Measurements from ENCODE around the gene DTNA. TPM values are rescaled to one million over a fixed set of nuclear protein-coding genes. Genes with fewer than 3 reads are reported as not detected.

DTNA gene
- total and polyA plus RNA-seq, 5 donors from 2014 or later = not detected

DNA sequence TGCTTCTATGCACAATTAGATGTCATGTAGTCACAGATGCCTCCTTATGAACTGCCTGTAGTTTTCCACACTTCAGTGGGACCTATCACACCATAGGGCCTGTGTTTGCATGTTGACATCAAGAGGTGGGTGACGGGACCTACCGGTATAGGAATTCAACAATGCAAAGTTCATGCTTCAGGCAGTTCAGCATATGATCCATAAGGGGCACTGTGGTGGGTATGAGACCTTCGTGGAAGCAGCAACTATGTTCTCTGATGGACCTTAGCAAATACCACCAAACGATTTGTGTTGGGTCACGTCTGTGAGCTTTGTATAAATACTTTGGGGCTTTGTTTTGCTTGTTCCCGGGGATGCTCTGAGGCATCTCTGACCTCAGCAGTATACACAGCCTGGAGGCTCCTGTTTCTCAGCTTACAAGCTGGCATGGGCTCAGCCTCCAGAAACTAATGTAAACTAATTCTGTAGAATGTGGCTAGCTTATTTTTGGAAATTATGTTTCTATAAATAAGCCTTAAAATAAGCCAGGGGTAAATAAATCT is 111.6 kb downstream of the DTNA start:
- H3K4me1 Mint-ChIP-seq = no peaks in the 10 kb centered on the region
- no peaks in the 10 kb centered on the region for H3K36me3 Mint-ChIP-seq
- H3K27me3 Mint-ChIP-seq = peaks cover 6% of the 10 kb centered on the region
- Histone ChIP-seq H3K27ac (ENCODE audit: insufficient read depth, low read length, poor library complexity, severe bottlenecking) (no peak overlapping the region), H3K4me3 (ENCODE audit: low read depth, low read length) (no peak overlapping the region), H3K9me3 (ENCODE audit: control insufficient read depth in 2 of 2, low read length in 2 of 2) (no peaks in the 10 kb centered on the region), H3K4me1 (ENCODE audit: control insufficient read depth, insufficient read depth, low read length, poor library complexity, severe bottlenecking) (no peaks in the 10 kb centered on the region), H3K36me3 (ENCODE audit: control insufficient read depth, insufficient read depth, low read length) (no peaks in the 10 kb centered on the region), H3K27me3 (ENCODE audit: control insufficient read depth, insufficient read depth, low read length) (no peaks in the 10 kb centered on the region)
- H3K4me3 Mint-ChIP-seq = no peak overlapping the region
- H3K27ac Mint-ChIP-seq = no peak overlapping the region
- no peak for ATAC-seq (ENCODE audit: low read depth in 2 of 2)
- peaks cover 0 to 2% (median 0%) of the 10 kb centered on the region in 7 donors for H3K9me3 Mint-ChIP-seq
- no peak for DNase-seq

DNA sequence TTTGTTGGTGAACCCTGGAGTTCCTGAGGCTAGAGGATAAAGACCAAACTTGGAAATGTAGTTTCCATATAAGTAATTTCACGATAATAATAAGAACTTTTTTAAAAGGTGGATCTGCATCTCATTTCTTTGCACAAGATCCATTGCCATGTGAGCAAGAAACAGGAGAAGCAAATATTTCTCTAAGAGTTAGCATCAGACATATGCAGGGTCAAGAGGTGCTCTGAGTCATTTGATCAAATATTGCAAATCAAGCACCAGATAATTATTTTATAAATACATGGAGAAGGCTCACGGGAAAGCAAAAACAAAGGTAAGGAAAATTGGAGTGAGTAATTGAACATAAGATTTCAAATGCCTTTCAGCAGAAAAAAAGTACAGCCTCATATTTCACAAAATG is 118.0 kb downstream of the DTNA start:
- Mint-ChIP-seq H3K36me3 (no peaks in the 10 kb centered on the region), H3K4me3 (no peak overlapping the region), H3K9me3 (peaks cover 0 to 2% (median 0%) of the 10 kb centered on the region in 7 donors), H3K27me3 (peaks cover 10% of the 10 kb centered on the region), H3K27ac (no peak overlapping the region), H3K4me1 (no peaks in the 10 kb centered on the region)
- Histone ChIP-seq H3K4me1 (ENCODE audit: control insufficient read depth, insufficient read depth, low read length, poor library complexity, severe bottlenecking) (no peaks in the 10 kb centered on the region), H3K36me3 (ENCODE audit: control insufficient read depth, insufficient read depth, low read length) (no peaks in the 10 kb centered on the region), H3K27ac (ENCODE audit: insufficient read depth, low read length, poor library complexity, severe bottlenecking) (no peak overlapping the region), H3K9me3 (ENCODE audit: control insufficient read depth in 2 of 2, low read length in 2 of 2) (no peaks in the 10 kb centered on the region), H3K4me3 (ENCODE audit: low read depth, low read length) (no peak overlapping the region), H3K27me3 (ENCODE audit: control insufficient read depth, insufficient read depth, low read length) (no peaks in the 10 kb centered on the region)
- ATAC-seq (ENCODE audit: low read depth in 2 of 2) (no peak), DNase-seq (no peak)

DNA sequence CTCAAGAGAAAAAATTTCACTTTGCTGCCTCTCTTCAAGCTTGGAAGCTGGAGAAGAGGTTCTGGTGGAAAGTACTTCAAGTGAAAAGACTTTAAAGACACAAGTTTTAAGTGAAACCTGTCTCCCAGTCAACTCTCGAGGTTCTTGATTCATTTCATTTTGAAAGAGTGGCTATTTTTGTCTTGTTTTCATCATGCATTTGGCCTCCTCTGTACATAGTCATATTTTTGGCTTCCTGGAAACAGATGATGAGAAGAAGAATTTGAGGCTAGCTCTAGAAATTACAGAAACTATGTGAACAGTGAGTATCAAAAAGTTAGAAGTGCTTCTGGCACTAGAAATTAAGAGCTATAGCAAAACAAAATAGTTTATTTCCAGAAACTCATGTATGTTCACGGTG is 124.8 kb downstream of the DTNA start:
- H3K9me3 ChIP-seq (ENCODE audit: control insufficient read depth in 2 of 2, low read length in 2 of 2) = no peaks in the 10 kb centered on the region
- H3K4me1 ChIP-seq (ENCODE audit: control insufficient read depth, insufficient read depth, low read length, poor library complexity, severe bottlenecking) = no peaks in the 10 kb centered on the region
- Mint-ChIP-seq H3K4me3 (no peak overlapping the region), H3K27ac (no peak overlapping the region), H3K36me3 (no peaks in the 10 kb centered on the region), H3K9me3 (peaks cover 0 to 2% (median 0%) of the 10 kb centered on the region in 7 donors), H3K4me1 (no peaks in the 10 kb centered on the region), H3K27me3 (no peaks in the 10 kb centered on the region)
- no peak overlapping the region for H3K4me3 ChIP-seq (ENCODE audit: low read depth, low read length)
- H3K27me3 ChIP-seq (ENCODE audit: control insufficient read depth, insufficient read depth, low read length) = peaks cover 2% of the 10 kb centered on the region
- no peak for ATAC-seq (ENCODE audit: low read depth in 2 of 2)
- no peak overlapping the region for H3K27ac ChIP-seq (ENCODE audit: insufficient read depth, low read length, poor library complexity, severe bottlenecking)
- no peak for DNase-seq
- no peaks in the 10 kb centered on the region for H3K36me3 ChIP-seq (ENCODE audit: control insufficient read depth, insufficient read depth, low read length)

DNA sequence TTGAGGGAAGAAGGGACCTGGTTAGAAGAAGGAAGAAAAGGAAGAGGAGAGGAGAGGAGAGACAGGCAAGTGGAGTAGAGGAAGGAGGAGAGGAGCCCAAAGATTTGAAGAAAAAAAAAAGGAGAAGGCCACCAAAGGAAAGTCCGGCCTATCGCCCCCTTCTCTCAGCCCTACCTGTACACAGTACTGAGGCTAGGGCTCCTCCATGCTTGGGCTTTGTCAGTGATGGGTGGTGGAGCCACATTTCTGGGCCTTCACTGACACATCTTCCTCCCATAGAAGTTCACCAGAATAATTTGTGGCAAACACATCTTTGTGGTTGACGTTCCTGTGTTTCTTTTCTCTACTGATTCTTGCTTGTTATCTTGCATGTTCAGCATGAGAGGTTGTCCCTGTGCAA is 125.4 kb downstream of the DTNA start:
- no peak for DNase-seq
- no peaks in the 10 kb centered on the region for H3K4me1 Mint-ChIP-seq
- no peak for ATAC-seq (ENCODE audit: low read depth in 2 of 2)
- Histone ChIP-seq H3K4me1 (ENCODE audit: control insufficient read depth, insufficient read depth, low read length, poor library complexity, severe bottlenecking) (no peaks in the 10 kb centered on the region), H3K27ac (ENCODE audit: insufficient read depth, low read length, poor library complexity, severe bottlenecking) (no peak overlapping the region), H3K9me3 (ENCODE audit: control insufficient read depth in 2 of 2, low read length in 2 of 2) (no peaks in the 10 kb centered on the region), H3K27me3 (ENCODE audit: control insufficient read depth, insufficient read depth, low read length) (peaks cover 2% of the 10 kb centered on the region), H3K4me3 (ENCODE audit: low read depth, low read length) (no peak overlapping the region), H3K36me3 (ENCODE audit: control insufficient read depth, insufficient read depth, low read length) (no peaks in the 10 kb centered on the region)
- H3K36me3 Mint-ChIP-seq = no peaks in the 10 kb centered on the region
- peaks cover under 1% of the 10 kb centered on the region for H3K27me3 Mint-ChIP-seq
- peaks cover 0 to 2% (median 0%) of the 10 kb centered on the region in 7 donors for H3K9me3 Mint-ChIP-seq
- no peak overlapping the region for H3K27ac Mint-ChIP-seq
- H3K4me3 Mint-ChIP-seq = no peak overlapping the region

DNA sequence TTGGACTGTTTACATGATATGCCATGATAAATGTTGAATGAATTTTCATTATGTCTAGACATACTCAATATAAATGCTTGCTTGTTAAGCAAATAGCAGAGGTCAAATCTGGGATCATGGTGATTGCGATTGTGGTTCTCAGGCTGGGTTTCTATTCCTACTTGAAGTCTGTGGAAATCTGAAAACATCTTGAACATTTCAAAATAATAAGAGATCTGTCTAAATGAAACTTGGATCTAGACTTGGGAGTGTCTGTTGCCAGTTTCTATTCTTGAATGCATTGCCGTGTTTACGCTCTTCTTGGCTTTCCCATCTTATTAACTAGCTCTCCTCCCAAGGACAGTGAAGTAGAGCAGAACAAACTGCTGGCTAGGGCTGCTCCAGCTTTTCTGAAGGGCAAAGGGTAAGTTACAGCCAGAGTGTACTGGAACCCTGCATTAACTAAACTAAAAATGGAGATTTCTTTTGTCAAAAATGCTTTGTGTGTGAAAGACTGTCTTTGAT is 127.7 kb downstream of the DTNA start:
- DNase-seq = no peak
- H3K27me3 Mint-ChIP-seq = peaks cover 6% of the 10 kb centered on the region
- H3K4me1 ChIP-seq (ENCODE audit: control insufficient read depth, insufficient read depth, low read length, poor library complexity, severe bottlenecking) = no peaks in the 10 kb centered on the region
- H3K4me1 Mint-ChIP-seq = no peaks in the 10 kb centered on the region
- H3K27ac ChIP-seq (ENCODE audit: insufficient read depth, low read length, poor library complexity, severe bottlenecking) = no peak overlapping the region
- peaks cover 2% of the 10 kb centered on the region for H3K27me3 ChIP-seq (ENCODE audit: control insufficient read depth, insufficient read depth, low read length)
- H3K27ac Mint-ChIP-seq = no peak overlapping the region
- H3K36me3 Mint-ChIP-seq = no peaks in the 10 kb centered on the region
- no peak for ATAC-seq (ENCODE audit: low read depth in 2 of 2)
- no peaks in the 10 kb centered on the region for H3K36me3 ChIP-seq (ENCODE audit: control insufficient read depth, insufficient read depth, low read length)
- peaks cover 0 to 4% (median 0%) of the 10 kb centered on the region in 7 donors for H3K9me3 Mint-ChIP-seq
- H3K9me3 ChIP-seq (ENCODE audit: control insufficient read depth in 2 of 2, low read length in 2 of 2) = no peaks in the 10 kb centered on the region
- no peak overlapping the region for H3K4me3 ChIP-seq (ENCODE audit: low read depth, low read length)
- no peak overlapping the region for H3K4me3 Mint-ChIP-seq

DNA sequence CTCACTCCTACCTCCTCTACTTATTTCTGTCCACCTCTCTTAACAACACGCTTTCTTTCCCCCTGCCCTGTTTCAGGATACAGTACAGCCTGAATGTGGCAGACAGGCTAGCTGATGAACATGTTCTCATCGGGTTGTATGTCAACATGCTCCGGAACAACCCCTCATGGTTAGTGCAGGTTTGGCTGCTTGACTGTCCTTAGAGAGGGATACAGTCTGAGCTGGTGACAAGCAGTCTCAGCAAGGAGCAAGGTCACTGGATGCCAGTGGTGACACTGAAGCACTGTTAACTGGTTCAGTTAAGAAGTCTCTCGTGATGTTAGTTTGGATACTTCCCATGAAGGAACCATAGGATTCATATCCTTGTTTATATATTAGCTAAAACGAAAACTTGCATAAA is 128.6 kb downstream of the DTNA start:
- H3K27me3 ChIP-seq (ENCODE audit: control insufficient read depth, insufficient read depth, low read length) = peaks cover 2% of the 10 kb centered on the region
- Mint-ChIP-seq H3K9me3 (peaks cover 0 to 4% (median 0%) of the 10 kb centered on the region in 7 donors), H3K36me3 (no peaks in the 10 kb centered on the region), H3K4me3 (no peak overlapping the region), H3K27ac (no peak overlapping the region), H3K27me3 (peaks cover 6% of the 10 kb centered on the region), H3K4me1 (no peaks in the 10 kb centered on the region)
- H3K4me1 ChIP-seq (ENCODE audit: control insufficient read depth, insufficient read depth, low read length, poor library complexity, severe bottlenecking) = no peaks in the 10 kb centered on the region
- H3K9me3 ChIP-seq (ENCODE audit: control insufficient read depth in 2 of 2, low read length in 2 of 2) = no peaks in the 10 kb centered on the region
- no peak overlapping the region for H3K4me3 ChIP-seq (ENCODE audit: low read depth, low read length)
- ATAC-seq (ENCODE audit: low read depth in 2 of 2) = no peak
- no peaks in the 10 kb centered on the region for H3K36me3 ChIP-seq (ENCODE audit: control insufficient read depth, insufficient read depth, low read length)
- H3K27ac ChIP-seq (ENCODE audit: insufficient read depth, low read length, poor library complexity, severe bottlenecking) = no peak overlapping the region
- DNase-seq = no peak

DNA sequence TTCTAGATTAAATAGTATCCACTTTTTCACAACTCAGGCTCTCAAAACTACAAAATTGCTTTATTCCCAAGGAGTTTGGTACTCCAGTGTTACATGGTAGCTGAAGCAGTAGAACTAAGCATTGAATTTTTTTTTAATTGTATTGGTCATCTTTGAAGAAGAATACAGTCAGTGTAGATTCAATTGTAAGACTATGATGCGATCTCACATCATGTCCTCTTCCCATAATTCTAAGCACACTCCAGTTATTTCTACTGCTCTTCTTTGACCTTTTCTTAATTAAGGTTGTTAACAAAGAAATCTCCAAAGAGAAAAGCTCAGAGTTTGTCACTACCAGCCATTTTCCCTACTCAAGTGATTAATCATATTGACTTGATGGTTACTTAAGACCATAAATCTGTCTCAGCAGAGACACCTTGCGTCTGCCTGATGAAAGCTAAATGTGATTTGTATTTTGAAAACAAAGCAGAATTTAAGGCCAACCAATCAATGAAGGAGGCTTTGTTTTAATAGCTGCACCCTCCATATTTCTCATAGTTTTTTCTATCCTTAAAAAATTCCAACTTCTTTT is 130.2 kb downstream of the DTNA start:
- no peak for DNase-seq
- Mint-ChIP-seq H3K27ac (no peak overlapping the region), H3K27me3 (peaks cover 6% of the 10 kb centered on the region), H3K4me1 (no peaks in the 10 kb centered on the region), H3K4me3 (no peak overlapping the region), H3K9me3 (peaks cover 0 to 4% (median 0%) of the 10 kb centered on the region in 7 donors), H3K36me3 (no peaks in the 10 kb centered on the region)
- no peak overlapping the region for H3K27ac ChIP-seq (ENCODE audit: insufficient read depth, low read length, poor library complexity, severe bottlenecking)
- H3K36me3 ChIP-seq (ENCODE audit: control insufficient read depth, insufficient read depth, low read length) = no peaks in the 10 kb centered on the region
- no peaks in the 10 kb centered on the region for H3K4me1 ChIP-seq (ENCODE audit: control insufficient read depth, insufficient read depth, low read length, poor library complexity, severe bottlenecking)
- no peaks in the 10 kb centered on the region for H3K9me3 ChIP-seq (ENCODE audit: control insufficient read depth in 2 of 2, low read length in 2 of 2)
- H3K27me3 ChIP-seq (ENCODE audit: control insufficient read depth, insufficient read depth, low read length) = peaks cover 7% of the 10 kb centered on the region
- no peak overlapping the region for H3K4me3 ChIP-seq (ENCODE audit: low read depth, low read length)
- ATAC-seq (ENCODE audit: low read depth in 2 of 2) = no peak

DNA sequence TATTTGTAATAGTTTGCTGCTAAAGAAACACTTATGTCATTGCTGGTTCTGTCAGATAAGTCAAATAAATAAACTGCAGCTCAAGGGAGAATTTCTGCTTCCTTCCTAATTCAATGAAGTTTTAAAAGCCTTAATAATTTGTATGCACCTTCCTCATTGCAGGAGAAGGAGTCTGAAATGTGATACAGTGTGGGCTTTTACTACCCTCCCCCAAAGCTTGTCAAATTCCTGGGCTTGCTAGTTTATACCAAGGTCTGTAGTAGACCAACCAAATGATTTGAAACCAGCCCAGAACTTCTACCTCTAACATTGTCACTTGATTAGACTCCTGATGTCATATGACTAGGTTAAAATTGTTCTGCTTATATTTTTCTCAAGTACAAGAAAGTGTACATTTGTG is 131.8 kb downstream of the DTNA start:
- DNase-seq = no peak
- no peaks in the 10 kb centered on the region for H3K36me3 Mint-ChIP-seq

More for the DNA sequence above, 131.8 kb downstream of the DTNA start:
- H3K27me3 ChIP-seq (ENCODE audit: control insufficient read depth, insufficient read depth, low read length) = peaks cover 7% of the 10 kb centered on the region
- no peak overlapping the region for H3K4me3 Mint-ChIP-seq
- ATAC-seq (ENCODE audit: low read depth in 2 of 2) = no peak
- H3K9me3 Mint-ChIP-seq = peaks cover 0 to 4% (median 0%) of the 10 kb centered on the region in 7 donors
- peaks cover 6% of the 10 kb centered on the region for H3K27me3 Mint-ChIP-seq
- H3K4me1 Mint-ChIP-seq = no peaks in the 10 kb centered on the region
- H3K27ac Mint-ChIP-seq = no peak overlapping the region
- H3K9me3 ChIP-seq (ENCODE audit: control insufficient read depth in 2 of 2, low read length in 2 of 2) = no peaks in the 10 kb centered on the region
- H3K4me3 ChIP-seq (ENCODE audit: low read depth, low read length) = no peak overlapping the region
- H3K27ac ChIP-seq (ENCODE audit: insufficient read depth, low read length, poor library complexity, severe bottlenecking) = no peak overlapping the region
- no peaks in the 10 kb centered on the region for H3K4me1 ChIP-seq (ENCODE audit: control insufficient read depth, insufficient read depth, low read length, poor library complexity, severe bottlenecking)
- H3K36me3 ChIP-seq (ENCODE audit: control insufficient read depth, insufficient read depth, low read length) = no peaks in the 10 kb centered on the region
